MM.1S (cell line): ENCODE data around the gene VRTN.

ENCODE experiments used
- EZH2 ChIP-seq: fragments of 300-600 bp; sonication (generic); optimal IDR thresholded peaks from 2 replicates; pipeline ENCODE3; 2017; ENCODE audit warnings: low read depth, mild to moderate bottlenecking, antibody characterized with exemption, low read length, mixed read lengths
- EZH2phosphoT487 ChIP-seq: fragments of 300-600 bp; sonication (generic); IDR thresholded peaks from 2 replicates; pipeline ENCODE4 v1.6.1; 2018; ENCODE audit warnings: antibody characterized with exemption, low read length
- TF ChIP-seq, protein P1 (sequence below): fragments of 300-600 bp; sonication (generic); IDR thresholded peaks from 2 replicates; pipeline ENCODE4 v1.5.1; 2016; ENCODE audit warnings: antibody characterized with exemption, low read length, mixed read lengths

DNA sequence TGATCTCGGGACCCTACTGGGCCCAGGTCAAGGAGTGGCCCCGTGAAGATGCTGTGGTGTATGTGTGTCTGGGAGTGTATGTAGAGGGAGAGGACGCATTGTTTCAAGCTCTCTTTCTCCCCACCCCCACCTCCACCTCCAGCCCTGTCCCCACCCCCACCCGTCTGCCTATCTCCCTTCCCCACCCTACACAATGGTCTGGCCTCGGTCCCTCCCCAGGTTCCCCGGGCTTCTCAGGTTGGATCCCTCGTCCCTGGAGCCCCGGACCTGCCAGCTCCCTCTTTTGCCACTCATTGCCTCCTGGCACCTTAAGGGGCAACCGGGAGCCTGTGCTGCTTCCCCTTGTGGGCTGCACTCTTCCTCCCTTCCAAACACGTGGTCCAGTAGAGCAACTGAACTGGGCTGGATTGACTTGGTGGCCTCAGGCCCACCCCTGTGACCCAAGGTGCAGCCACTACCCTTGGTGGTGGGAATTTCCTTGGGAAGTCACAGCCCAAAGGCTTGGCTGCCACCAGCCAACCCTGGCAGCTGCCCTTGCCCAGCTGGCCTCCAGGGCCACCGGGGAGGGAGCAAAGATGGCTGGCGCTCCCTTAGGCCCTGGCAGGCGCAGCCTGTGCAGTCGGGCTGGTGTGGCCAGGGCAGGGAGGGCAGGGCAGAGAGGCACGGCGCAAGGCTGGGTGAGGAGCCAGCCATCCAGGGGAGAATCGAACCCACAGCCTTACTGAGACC is 628 bp downstream of the VRTN start:
- TF ChIP-seq EZH2 = no peak
- TF ChIP-seq, protein P1, sequence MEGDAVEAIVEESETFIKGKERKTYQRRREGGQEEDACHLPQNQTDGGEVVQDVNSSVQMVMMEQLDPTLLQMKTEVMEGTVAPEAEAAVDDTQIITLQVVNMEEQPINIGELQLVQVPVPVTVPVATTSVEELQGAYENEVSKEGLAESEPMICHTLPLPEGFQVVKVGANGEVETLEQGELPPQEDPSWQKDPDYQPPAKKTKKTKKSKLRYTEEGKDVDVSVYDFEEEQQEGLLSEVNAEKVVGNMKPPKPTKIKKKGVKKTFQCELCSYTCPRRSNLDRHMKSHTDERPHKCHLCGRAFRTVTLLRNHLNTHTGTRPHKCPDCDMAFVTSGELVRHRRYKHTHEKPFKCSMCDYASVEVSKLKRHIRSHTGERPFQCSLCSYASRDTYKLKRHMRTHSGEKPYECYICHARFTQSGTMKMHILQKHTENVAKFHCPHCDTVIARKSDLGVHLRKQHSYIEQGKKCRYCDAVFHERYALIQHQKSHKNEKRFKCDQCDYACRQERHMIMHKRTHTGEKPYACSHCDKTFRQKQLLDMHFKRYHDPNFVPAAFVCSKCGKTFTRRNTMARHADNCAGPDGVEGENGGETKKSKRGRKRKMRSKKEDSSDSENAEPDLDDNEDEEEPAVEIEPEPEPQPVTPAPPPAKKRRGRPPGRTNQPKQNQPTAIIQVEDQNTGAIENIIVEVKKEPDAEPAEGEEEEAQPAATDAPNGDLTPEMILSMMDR = no peak
- no peak for TF ChIP-seq EZH2phosphoT487
